Loucy (cell line): ENCODE data around the gene TSPEAR.

Source experiments
- H2AFZ ChIP-seq: fragments of 200-600 bp; sonication (generic); 2 replicates; pipeline ENCODE4 v1.6.0; 2016; ENCODE audit warnings: antibody characterized with exemption, mild to moderate bottlenecking, low read length, moderate library complexity
- H3F3A ChIP-seq: fragments of 200-600 bp; 2 replicates; pipeline ENCODE4 v1.6.0; 2016; ENCODE audit warnings: antibody characterized with exemption, low read depth, mild to moderate bottlenecking
- H3K27me3 ChIP-seq: fragments of 200-600 bp; sonication (generic); 2 replicates; pipeline ENCODE4 v1.6.1; 2014; ENCODE audit warnings: low read length, mild to moderate bottlenecking; ENCODE audit not compliant: insufficient read depth, poor library complexity, severe bottlenecking
- H3K36me3 ChIP-seq: fragments of 200-600 bp; sonication (generic); 2 replicates; pipeline ENCODE4 v1.6.1; 2016; ENCODE audit warnings: low read length; ENCODE audit not compliant: insufficient read depth
- H3K4me1 ChIP-seq: fragments of 200-600 bp; sonication (generic); 2 replicates; pipeline ENCODE4 v1.5.1; 2014; ENCODE audit warnings: low read length, mild to moderate bottlenecking; ENCODE audit not compliant: insufficient read depth, poor library complexity, severe bottlenecking
- H3K4me2 ChIP-seq: fragments of 200-600 bp; sonication (generic); 2 replicates; pipeline ENCODE4 v1.6.0; 2014; ENCODE audit warnings: antibody characterized with exemption, low read length, low read depth, mild to moderate bottlenecking; ENCODE audit not compliant: poor library complexity, severe bottlenecking
- H3K4me3 ChIP-seq: fragments of 200-600 bp; sonication (generic); 2 replicates; pipeline ENCODE4 v1.5.1; 2014; ENCODE audit warnings: low read length, mild to moderate bottlenecking, mixed read lengths; ENCODE audit not compliant: poor library complexity, severe bottlenecking
- H3K79me2 ChIP-seq: fragments of 200-600 bp; sonication (generic); 2 replicates; pipeline ENCODE4 v1.6.1; 2014; ENCODE audit warnings: low read length; ENCODE audit not compliant: insufficient read depth
- H3K9ac ChIP-seq: fragments of 200-600 bp; sonication (generic); 2 replicates; pipeline ENCODE4 v1.6.0; 2014; ENCODE audit warnings: mild to moderate bottlenecking, low read depth, low read length, moderate library complexity; ENCODE audit not compliant: poor library complexity, severe bottlenecking
- H3K9me2 ChIP-seq: fragments of 200-600 bp; sonication (generic); replicated peaks from 2 replicates; pipeline ENCODE4 v1.6.1; 2016; ENCODE audit warnings: low read depth, low read length, mixed read lengths
- H3K9me3 ChIP-seq: fragments of 200-600 bp; sonication (generic); 2 replicates; pipeline ENCODE4 v1.6.1; 2014; ENCODE audit warnings: mild to moderate bottlenecking, antibody characterized with exemption, low read length, low read depth; ENCODE audit not compliant: insufficient read depth
- H4K20me1 ChIP-seq: fragments of 200-600 bp; sonication (generic); 2 replicates; pipeline ENCODE4 v1.6.0; 2014; ENCODE audit warnings: antibody characterized with exemption, low read length, mild to moderate bottlenecking; ENCODE audit not compliant: insufficient read depth, poor library complexity, severe bottlenecking
- CTCF ChIP-seq: fragments of 200-600 bp; sonication (generic); conservative IDR thresholded peaks from 2 replicates; pipeline ENCODE4 v1.5.1; 2014; ENCODE audit warnings: mild to moderate bottlenecking, antibody characterized with exemption, low read length
- EZH2phosphoT487 ChIP-seq: fragments of 200-600 bp; IDR thresholded peaks from 2 replicates; pipeline ENCODE4 v1.6.1; 2018; ENCODE audit warnings: antibody characterized with exemption, mild to moderate bottlenecking, moderate library complexity, borderline replicate concordance

The TSPEAR gene

GRCh38 chr21:44737706-44738354 is 26.5 kb upstream of the TSPEAR start:
- Histone ChIP-seq H3K27me3 (no peaks in the 10 kb centered on the region), H3K4me3 (no peak overlapping the region), H3K36me3 (no peaks in the 10 kb centered on the region), H3K9me2 (no peaks in the 10 kb centered on the region), H2AFZ (no peak overlapping the region), H4K20me1 (no peaks in the 10 kb centered on the region), H3F3A (no peaks in the 10 kb centered on the region), H3K79me2 (no peaks in the 10 kb centered on the region), H3K4me1 (no peaks in the 10 kb centered on the region), H3K4me2 (no peak overlapping the region), H3K9ac (no peak overlapping the region), H3K9me3 (peaks cover 25% of the 10 kb centered on the region; the same call in 1 of the 2 replicates)
- TF ChIP-seq EZH2phosphoT487 (no peak), CTCF (no peak)

GRCh38 chr21:44736291-44737004 is 25.1 kb upstream of the TSPEAR start:
- Histone ChIP-seq H4K20me1 (no peaks in the 10 kb centered on the region), H3K9me2 (no peaks in the 10 kb centered on the region), H2AFZ (no peak overlapping the region), H3K9me3 (peaks cover 25% of the 10 kb centered on the region; the same call in 1 of the 2 replicates), H3K79me2 (no peaks in the 10 kb centered on the region), H3K4me3 (no peak overlapping the region), H3F3A (no peaks in the 10 kb centered on the region), H3K4me2 (no peak overlapping the region), H3K27me3 (no peaks in the 10 kb centered on the region), H3K9ac (no peak overlapping the region), H3K36me3 (no peaks in the 10 kb centered on the region), H3K4me1 (no peaks in the 10 kb centered on the region)
- no peak for TF ChIP-seq CTCF
- no peak for TF ChIP-seq EZH2phosphoT487

- Histone ChIP-seq H3K79me2 (no peaks in the 10 kb centered on the region), H3K36me3 (no peaks in the 10 kb centered on the region), H3K9ac (no peak overlapping the region), H2AFZ (no peak overlapping the region), H3K4me2 (no peak overlapping the region), H3K27me3 (no peaks in the 10 kb centered on the region), H3K4me3 (no peak overlapping the region), H3F3A (no peaks in the 10 kb centered on the region), H4K20me1 (no peaks in the 10 kb centered on the region), H3K9me3 (peaks cover 25% of the 10 kb centered on the region; the same call in 1 of the 2 replicates), H3K9me2 (no peaks in the 10 kb centered on the region), H3K4me1 (no peaks in the 10 kb centered on the region)
- TF ChIP-seq EZH2phosphoT487 (no peak), CTCF (no peak)
These were observed 24.4 kb upstream of the TSPEAR start for GRCh38 chr21:44735821-44736220.
